Smooth muscle cell (in vitro differentiated cells): ENCODE measurements around the gene TMCO5A. TPM values are rescaled to one million over a fixed set of nuclear protein-coding genes. Genes with fewer than 3 reads are reported as not detected.

Experiments
- DNase-seq: peaks from one replicate; lab custom pipeline; 2025; ENCODE audit not compliant: unreplicated experiment; lab: John Stamatoyannopoulos, UW
- H2AFZ ChIP-seq: fragments of 200-600 bp; sonication (generic); 2 replicates; pipeline ENCODE4 v1.6.0; 2016; ENCODE audit warnings: antibody characterized with exemption, low read depth, mild to moderate bottlenecking
- H3F3A ChIP-seq: fragments of 200-600 bp; sonication (generic); 2 replicates; pipeline ENCODE4 v1.6.0; 2017; ENCODE audit warnings: antibody characterized with exemption, low read depth
- H3K27ac ChIP-seq: fragments of 200-600 bp; sonication (generic); 2 replicates; pipeline ENCODE4 v1.5.1; 2016; ENCODE audit warnings: low read depth, mild to moderate bottlenecking
- H3K27me3 ChIP-seq: fragments of 200-600 bp; sonication (generic); 2 replicates; pipeline ENCODE4 v1.6.1; 2016; ENCODE audit warnings: low read depth, mild to moderate bottlenecking
- H3K36me3 ChIP-seq: fragments of 200-600 bp; sonication (generic); 2 replicates; pipeline ENCODE4 v1.5.1; 2016; ENCODE audit warnings: low read depth
- H3K4me1 ChIP-seq: fragments of 200-600 bp; sonication (generic); 2 replicates; pipeline ENCODE4 v1.5.1; 2016; ENCODE audit warnings: low read depth
- H3K4me2 ChIP-seq: fragments of 200-600 bp; sonication (generic); 2 replicates; pipeline ENCODE4 v1.6.0; 2016; ENCODE audit warnings: mild to moderate bottlenecking
- H3K4me3 ChIP-seq: fragments of 200-600 bp; sonication (generic); 2 replicates; pipeline ENCODE4 v1.5.1; 2016; ENCODE audit warnings: mild to moderate bottlenecking
- H3K79me2 ChIP-seq: fragments of 200-600 bp; sonication (generic); 2 replicates; pipeline ENCODE4 v1.6.0; 2016; ENCODE audit warnings: low read depth, mild to moderate bottlenecking
- H3K9ac ChIP-seq: fragments of 200-600 bp; sonication (generic); 2 replicates; pipeline ENCODE4 v1.6.0; 2016; ENCODE audit warnings: low read depth
- H3K9me3 ChIP-seq: fragments of 200-600 bp; sonication (generic); replicated peaks from 2 replicates; pipeline ENCODE4 v1.5.1; 2016; ENCODE audit warnings: low read depth
- H4K20me1 ChIP-seq: fragments of 200-600 bp; sonication (generic); 2 replicates; pipeline ENCODE4 v1.6.0; 2016; ENCODE audit warnings: low read depth
- CTCF ChIP-seq: fragments of 200-600 bp; sonication (generic); IDR thresholded peaks from 2 replicates; pipeline ENCODE4 v1.5.1; 2017; ENCODE audit warnings: borderline replicate concordance, mild to moderate bottlenecking, antibody characterized with exemption; ENCODE audit not compliant: insufficient read depth, poor library complexity, severe bottlenecking
- WGBS: methylation state at CpG from one replicate; pipeline ENCODE4 v1.1.7; 2016; ENCODE audit warnings: low lambda C conversion rate; 5-methylcytosine and 5-hydroxymethylcytosine counted together
- polyA plus RNA-seq: library from polyadenylated mRNA; unstranded; fragments of >200 nt; fragmentation: Nextera tagmentation; extraction: Ambion mirVana; gene quantifications from 2 replicates; pipeline ENCODE4 v1.2.1, GENCODE V29; 2016
- total RNA-seq: library from RNA; depleted of rRNA; stranded (reverse); fragments of >200 nt; gene quantifications from 2 replicates; pipeline ENCODE4 v1.2.3, GENCODE V29; 2014

TMCO5A gene
- total and polyA plus RNA-seq, 2 experiments from 2014 or later: not detected

DNA sequence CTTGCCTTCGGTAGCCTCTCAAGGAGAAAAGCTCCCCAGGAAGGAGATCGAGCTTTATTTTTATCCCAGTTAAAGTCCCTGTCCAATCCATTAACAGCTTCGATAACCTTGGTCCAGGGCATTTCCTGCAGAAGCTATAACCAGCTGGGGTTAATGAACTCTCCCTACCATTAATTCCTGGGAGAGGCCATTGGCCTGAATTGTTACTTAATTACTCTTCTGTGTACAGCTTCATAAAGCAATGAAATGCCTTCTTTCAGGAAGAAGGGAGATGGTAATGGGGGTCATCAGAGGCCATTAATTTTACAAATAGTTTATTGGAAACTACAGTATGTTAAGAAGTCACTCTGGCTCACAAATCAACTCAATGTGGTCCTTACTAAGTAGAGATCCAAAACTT is 1.9 kb upstream of the TMCO5A start:
- H3K4me3 ChIP-seq: no peak overlapping the region
- H2AFZ ChIP-seq: peak overlapping the region; percentile 15
- no peak for DNase-seq
- no peaks in the 10 kb centered on the region for H4K20me1 ChIP-seq
- H3K4me1 ChIP-seq: no peaks in the 10 kb centered on the region
- peak overlapping the region; percentile 61 for H3K4me2 ChIP-seq
- H3K79me2 ChIP-seq: no peaks in the 10 kb centered on the region
- WGBS: 69% methylated on average over 3 of the region's 3 CpGs
- no peak overlapping the region for H3K9ac ChIP-seq
- no peak for TF ChIP-seq CTCF
- H3K9me3 ChIP-seq: no peaks in the 10 kb centered on the region
- peak overlapping the region; percentile 72 for H3K27ac ChIP-seq
- H3K36me3 ChIP-seq: no peaks in the 10 kb centered on the region
- no peaks in the 10 kb centered on the region for H3F3A ChIP-seq
- H3K27me3 ChIP-seq: no peaks in the 10 kb centered on the region

DNA sequence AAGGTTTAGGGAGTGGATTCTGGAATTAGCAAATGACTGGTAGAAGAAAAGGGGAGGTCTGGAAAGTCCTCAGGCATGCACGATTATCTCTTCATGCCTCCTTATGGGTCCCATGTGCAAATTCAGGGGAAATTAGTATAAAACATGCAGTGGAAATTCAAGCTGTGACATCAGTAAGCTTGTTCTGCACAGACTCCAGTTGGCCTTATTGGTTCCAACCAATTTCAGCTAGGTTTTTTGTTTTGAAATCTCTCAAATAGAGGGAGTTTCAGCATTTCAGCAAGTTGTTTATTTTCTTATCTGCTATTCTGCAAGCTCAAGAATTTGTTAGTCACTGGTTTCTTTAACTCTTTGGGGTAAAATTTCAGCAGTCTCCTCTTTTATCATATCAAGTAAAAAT is 774 bp upstream of the TMCO5A start:
- peak overlapping the region; percentile 61 for H3K4me2 ChIP-seq
- H3K27me3 ChIP-seq: no peaks in the 10 kb centered on the region
- H3F3A ChIP-seq: no peaks in the 10 kb centered on the region
- H4K20me1 ChIP-seq: no peaks in the 10 kb centered on the region
- H3K4me1 ChIP-seq: no peaks in the 10 kb centered on the region
- H3K36me3 ChIP-seq: no peaks in the 10 kb centered on the region
- no peak for DNase-seq
- no peak overlapping the region for H3K9ac ChIP-seq
- H3K27ac ChIP-seq: peak overlapping the region; percentile 72
- TF ChIP-seq CTCF: no peak
- peak overlapping the region; percentile 7 for H2AFZ ChIP-seq
- H3K9me3 ChIP-seq: no peaks in the 10 kb centered on the region
- WGBS: 19% methylated on average over 1 of the region's 1 CpG
- H3K4me3 ChIP-seq: no peak overlapping the region
- no peaks in the 10 kb centered on the region for H3K79me2 ChIP-seq

- no peak for TF ChIP-seq CTCF
- Histone ChIP-seq H3K4me3 (no peak overlapping the region), H4K20me1 (no peaks in the 10 kb centered on the region), H3K4me2 (no peak overlapping the region), H3F3A (no peaks in the 10 kb centered on the region), H2AFZ (no peak overlapping the region), H3K27ac (no peak overlapping the region), H3K79me2 (no peaks in the 10 kb centered on the region), H3K9ac (no peak overlapping the region), H3K4me1 (no peaks in the 10 kb centered on the region), H3K9me3 (no peaks in the 10 kb centered on the region), H3K27me3 (no peaks in the 10 kb centered on the region), H3K36me3 (no peaks in the 10 kb centered on the region)
- no peak for DNase-seq
- WGBS: 49% methylated on average over 3 of the region's 3 CpGs
Observed at GRCh38 chr15:37940876-37941275, 6.4 kb downstream of the TMCO5A start.

DNA sequence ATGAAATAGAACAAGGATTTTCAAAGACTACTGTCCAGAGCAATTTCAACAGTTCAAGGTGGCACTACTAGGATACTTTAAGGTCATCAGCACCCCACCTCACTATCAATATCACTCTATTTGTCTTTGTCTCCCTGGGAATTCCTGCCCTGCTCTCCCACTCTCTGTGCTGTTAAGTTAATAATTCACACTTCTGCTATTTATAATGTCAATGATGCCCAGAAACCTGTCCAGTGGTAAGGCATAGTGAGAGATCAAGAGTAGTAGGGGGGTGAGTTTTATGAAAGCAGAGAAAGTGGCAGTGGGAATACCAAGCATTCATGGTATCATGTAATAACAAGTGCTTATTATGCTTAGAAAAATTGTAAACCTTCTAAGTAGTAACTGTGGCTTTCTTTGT is 7.3 kb downstream of the TMCO5A start:
- Histone ChIP-seq H2AFZ (no peak overlapping the region), H4K20me1 (no peaks in the 10 kb centered on the region), H3K4me2 (no peak overlapping the region), H3F3A (no peaks in the 10 kb centered on the region), H3K9me3 (peaks cover 3% of the 10 kb centered on the region), H3K27me3 (no peaks in the 10 kb centered on the region), H3K9ac (no peak overlapping the region), H3K36me3 (no peaks in the 10 kb centered on the region), H3K79me2 (no peaks in the 10 kb centered on the region), H3K4me1 (no peaks in the 10 kb centered on the region), H3K4me3 (no peak overlapping the region), H3K27ac (no peak overlapping the region)
- DNase-seq: no peak
- TF ChIP-seq CTCF: no peak
